Kidney glomerular epithelial cell (primary cell): ENCODE data around the gene PIK3C3.

Experiments used
- DNase-seq: peaks from one replicate; lab custom pipeline; 2025; lab: John Stamatoyannopoulos, UW

Gene PIK3C3

DNA sequence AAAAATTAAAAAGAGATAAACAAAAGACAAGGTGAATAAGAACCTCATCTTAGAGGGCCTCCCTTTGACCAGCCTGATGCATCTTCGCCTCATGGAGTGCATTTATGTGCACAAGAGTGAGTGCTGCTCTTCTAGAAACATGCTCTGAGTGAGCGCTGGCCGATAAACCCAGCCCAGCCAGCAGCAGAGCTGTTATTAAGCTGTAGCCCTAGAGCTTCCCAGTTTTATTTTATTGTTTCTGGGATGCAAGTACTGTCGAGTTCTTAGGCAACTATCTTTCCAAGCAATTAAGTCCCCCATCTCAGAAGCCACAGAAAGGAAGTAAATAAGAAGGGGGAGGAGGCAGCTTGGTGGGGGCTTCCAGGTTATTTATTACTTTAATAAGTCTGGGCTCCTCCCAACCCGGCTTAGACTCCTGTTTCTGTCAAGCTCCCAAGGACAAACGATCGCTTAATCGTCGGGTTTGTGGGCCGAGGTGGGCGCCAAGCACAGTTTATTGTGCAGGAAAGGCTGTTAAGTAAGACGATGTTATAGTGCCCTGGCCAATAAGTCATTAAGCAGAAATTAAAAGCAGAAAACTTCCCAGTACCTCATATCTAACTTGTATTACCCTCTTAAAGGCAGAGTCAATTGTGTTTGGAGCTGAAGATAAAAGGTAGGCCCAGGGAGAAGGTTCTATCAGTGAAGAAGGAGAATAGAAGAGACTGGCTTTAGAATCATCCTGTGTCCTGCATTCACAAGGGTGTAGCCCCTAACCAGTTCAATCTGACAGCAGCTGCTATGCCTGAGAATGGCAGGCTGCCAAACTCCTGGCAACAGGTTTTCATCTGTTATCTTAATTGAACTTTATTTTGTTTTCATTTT lies 176.3 kb downstream of the PIK3C3 start:
- DNase-seq: no peak

DNA sequence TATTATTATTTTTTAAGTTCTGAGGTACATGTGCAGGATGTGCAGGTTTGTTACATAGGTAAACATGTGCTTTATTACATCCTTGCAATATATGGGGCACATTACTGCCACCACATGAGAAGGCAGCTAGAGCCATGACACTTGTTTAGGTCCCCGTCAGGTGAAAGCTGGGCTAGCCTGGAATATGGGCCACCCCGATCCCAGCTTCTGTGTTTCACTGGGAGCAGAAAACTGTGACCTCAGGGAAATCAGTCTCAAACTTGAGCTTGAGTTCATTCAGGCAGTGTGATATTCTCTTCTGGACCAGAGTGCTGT lies 176.9 kb downstream of the PIK3C3 start:
- no peak for DNase-seq
